SU-DHL-6 (cell line): ENCODE data around the gene DOHH.

Source experiments
- CTCF ChIP-seq: fragments of 200-600 bp; sonication (generic); IDR thresholded peaks from one replicate; pipeline ENCODE4 v1.5.1; 2017; ENCODE audit warnings: antibody characterized with exemption, mild to moderate bottlenecking, low read length, moderate library complexity; ENCODE audit not compliant: insufficient read depth, poor library complexity, severe bottlenecking
- EZH2phosphoT487 ChIP-seq: fragments of 200-600 bp; sonication (generic), shearing (Covaris generic); conservative IDR thresholded peaks from 2 replicates; pipeline ENCODE4 v1.6.1; 2018; ENCODE audit warnings: mild to moderate bottlenecking, antibody characterized with exemption, low read length, moderate library complexity, mixed read lengths

- TF ChIP-seq CTCF (no peak), EZH2phosphoT487 (no peak)
Observed at GRCh38 chr19:3469638-3470499, 30.6 kb downstream of the DOHH start.
